ENCODE data around the gene FAM13A. TPM values are rescaled to one million over a fixed set of nuclear protein-coding genes. Genes with fewer than 3 reads are reported as not detected.

The FAM13A gene
- total and polyA plus RNA-seq, 9 of the 15 experiments (the other 6 are each of a cell fraction or from before 2014, with no cell fraction given), result 11.3 to 23.3 (median 14.7) TPM

GRCh38 chr4:89022426-89023128 is 34.4 kb downstream of the FAM13A start:
- peak; percentile 14; the same call in 1 of the 3 replicates for ATAC-seq
- peaks cover 36% of the 10 kb centered on the region; the same call in 2 of the 3 replicates for H3K36me3 ChIP-seq (ENCODE audit: control insufficient read depth, insufficient read depth, low read length)
- 61% methylated on average over 7 of the region's 7 CpGs for WGBS (ENCODE audit: insufficient coverage, low coverage, missing lambda C conversion rate)
- no peak overlapping the region for H2AFZ ChIP-seq (ENCODE audit: low read depth, low read length)
- intact Hi-C loops (cut with micrococcal nuclease) (loop anchor here (5.0 to 10.0 kb wide), 3 partner anchors 128 to 430 kb away; partner anchors contain the start of gene HERC3), in situ Hi-C loops (cut with MboI) (loop anchor here (5.0 kb wide), 1 partner anchor 490 kb away; no protein-coding TSS in a partner anchor)
- no peak for FAIRE-seq
- ChIA-PET CTCF (ENCODE audit: low intra/inter-chr PET ratio) (interaction anchor here (1.1 to 2.6 kb wide), 4 partner anchors 204 to 496 kb away, joined by 4 to 21 read pairs (median 9); no protein-coding TSS in a partner anchor), POLR2A (interaction anchor here (0.6 to 1.9 kb wide), 5 partner anchors 16 to 263 kb away, joined by 3 to 7 read pairs (median 4); no protein-coding TSS in a partner anchor)
- peak overlapping the region; percentile 29; the same call in 2 of the 3 replicates for H3K27ac ChIP-seq (ENCODE audit: extremely low read depth, low read depth, low read length)
- no peaks in the 10 kb centered on the region for H4K20me1 ChIP-seq (replicated peaks; ENCODE audit: control insufficient read depth, insufficient read depth, low read length)
- H3K27me3 ChIP-seq (ENCODE audit: control insufficient read depth in 2 of 2, insufficient read depth in 2 of 2, low read length in 2 of 2), result no peaks in the 10 kb centered on the region
- no peak for TF ChIP-seq SIRT6 (IDR thresholded peaks at IDR 0.05; ENCODE audit: low read depth, low read length)
- no peak for TF ChIP-seq KDM1A (IDR thresholded peaks at IDR 0.05)
- no peak for TF ChIP-seq ETV5 (CRISPR knock-in tag; IDR thresholded peaks at IDR 0.05; ENCODE audit: low read depth)
- TF ChIP-seq ZNF384 (IDR thresholded peaks at IDR 0.05; ENCODE audit: low read depth, low read length), result no peak
- TF ChIP-seq TCF7L2 (IDR thresholded peaks at IDR 0.05; ENCODE audit: low read depth, low read length), result no peak
- no peaks in the 10 kb centered on the region for H3K9me1 ChIP-seq (ENCODE audit: control insufficient read depth, insufficient read depth, low read length)
- H3K9me3 ChIP-seq (replicated peaks; ENCODE audit: control insufficient read depth, insufficient read depth, low read depth, low read length), result no peaks in the 10 kb centered on the region
- DNase-seq (ENCODE audit: extremely low read depth in 1 of 4, low spot score in 3 of 4), result no peak
- peaks cover 31% of the 10 kb centered on the region for H3K79me2 ChIP-seq (ENCODE audit: control insufficient read depth, insufficient read depth, low read length)
- no peak overlapping the region for H3K4me2 ChIP-seq (ENCODE audit: insufficient read depth, low read length)
- no peak overlapping the region for H3K4me3 ChIP-seq
- H3K4me1 ChIP-seq (replicated peaks in 1 of 2; ENCODE audit: control insufficient read depth in 2 of 2, insufficient read depth in 2 of 2, low read length in 2 of 2), result peaks cover 4 to 16% of the 10 kb centered on the region in 2 experiments; a peak in 3 of 5 replicates
- H3K9ac ChIP-seq (ENCODE audit: insufficient read depth in 1 of 2, low read depth in 2 of 2, low read length in 2 of 2), result no peak overlapping the region
- no TSS peak for BruUV-seq (replicated peaks)

Measured in K562 (cell line).